Gastrocnemius medialis (tissue), 4 donors: ENCODE measurements around the gene MAD2L1BP.

ENCODE experiments used
- CTCF ChIP-seq, 5 experiments: fragments of 450-650 bp in 3 of 5; fragments of 200-600 bp in 2 of 5; sonication (generic) in 2 of 5; IDR thresholded peaks in 4 of 5; conservative IDR thresholded peaks in 1 of 5; 1 replicate in 4 of 5; 2 replicates in 1 of 5; pipeline ENCODE4 v1.5.1; 2016 to 2019; ENCODE audit warnings: antibody characterized with exemption in 5 of 5, mild to moderate bottlenecking in 3 of 5, moderate library complexity in 3 of 5
- POLR2A ChIP-seq, 2 donors: fragments of 450-650 bp; IDR thresholded peaks; one replicate each; pipeline ENCODE4 v1.6.1; 2017; ENCODE audit warnings: antibody characterized with exemption in 2 of 2, mild to moderate bottlenecking in 2 of 2, moderate library complexity in 2 of 2

DNA sequence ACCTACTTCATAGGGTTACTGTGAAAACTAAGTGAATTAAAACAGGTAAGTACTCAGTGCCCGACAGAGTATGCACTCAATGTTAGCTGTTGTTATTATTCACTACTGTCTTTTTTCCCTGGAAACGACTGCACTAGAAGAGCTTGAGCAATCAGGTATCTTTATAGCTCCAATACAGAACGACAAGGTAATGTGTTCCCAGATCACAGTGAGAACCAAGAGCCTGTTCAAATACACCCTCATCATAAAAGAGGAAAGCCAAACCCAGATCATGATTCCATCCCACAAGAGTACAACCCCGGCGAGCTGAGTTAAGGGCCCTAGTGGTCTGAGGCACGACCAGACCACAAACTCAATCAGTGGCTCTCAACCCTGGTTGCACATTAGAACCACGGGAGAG lies 42.1 kb downstream of the MAD2L1BP start:
- TF ChIP-seq CTCF (IDR thresholded peaks at IDR 0.05 in 4 of 5, conservative IDR thresholded peaks at IDR 0.05 in 1 of 5) (no peak), POLR2A (IDR thresholded peaks at IDR 0.05) (no peak)
